ENCODE measurements around the gene KRTAP15-1. TPM values are rescaled to one million over a fixed set of nuclear protein-coding genes. Genes with fewer than 3 reads are reported as not detected.

The KRTAP15-1 gene
- polyA plus RNA-seq, 2 of the 4 experiments (the other 2 are of a cell fraction) = not detected

GRCh38 chr21:30395731-30396130 lies 44.3 kb upstream of the KRTAP15-1 start, which contains the start of gene KRTAP13-1:
KRTAP13-1 (plus strand) TSS chr21:30396031; CDS start chr21:30396087, 56 bp downstream.
- WGBS (ENCODE audit: missing lambda C conversion rate) = 11% methylated on average over 4 of the region's 4 CpGs
- Histone ChIP-seq H3K27ac (no peak within 1 kb of the TSS), H3K4me2 (no peak within 1 kb of the TSS), H3K4me1 (no peaks in the 10 kb centered on the region), H3K4me3 (no peak within 1 kb of the TSS), H3K9me3 (no peaks in the 10 kb centered on the region)
- TF ChIP-seq HOXB13 (CRISPR knock-in tag; IDR thresholded peaks at IDR 0.05; ENCODE audit: low read depth) (no peak), CTCF (IDR thresholded peaks at IDR 0.05) (no peak), ZFP36 (IDR thresholded peaks at IDR 0.05; ENCODE audit: borderline replicate concordance, partially characterized antibody) (no peak), HEYL (CRISPR knock-in tag; IDR thresholded peaks at IDR 0.05) (no peak), KDM1A (IDR thresholded peaks at IDR 0.05; ENCODE audit: low read depth) (no peak), CHD2 (IDR thresholded peaks at IDR 0.05; ENCODE audit: low read length, partially characterized antibody) (no peak), PBX3 (IDR thresholded peaks at IDR 0.05) (no peak), SREBF2 (IDR thresholded peaks at IDR 0.05) (no peak), REST (IDR thresholded peaks at IDR 0.05) (no peak), MAZ (IDR thresholded peaks at IDR 0.05; ENCODE audit: borderline replicate concordance, low read depth, low read length) (no peak), MAFK (IDR thresholded peaks at IDR 0.05; ENCODE audit: partially characterized antibody) (no peak), EP300 (IDR thresholded peaks at IDR 0.05) (no peak), RNF2 (IDR thresholded peaks at IDR 0.05; ENCODE audit: borderline replicate concordance, low read depth) (no peak), TP53 (CRISPR knock-in tag; IDR thresholded peaks at IDR 0.05) (no peak), MAX (IDR thresholded peaks at IDR 0.05) (no peak)
- no peak for FAIRE-seq
- ChIA-PET POLR2A (no interaction called here), CTCF (no interaction called here)
- ATAC-seq = no peak
- DNase-seq (ENCODE audit: low read depth in 1 of 2, low spot score in 1 of 2) = no peak

- WGBS (ENCODE audit: missing lambda C conversion rate) = 6% methylated on average over 11 of the region's 14 CpGs
- CTCF ChIA-PET = interaction anchor here (0.6 to 0.9 kb wide), 3 partner anchors 30 to 364 kb away, joined by 3 read pairs; no protein-coding TSS in a partner anchor
- no peaks in the 10 kb centered on the region for H3K9me3 ChIP-seq
- TF ChIP-seq RAD21 (conservative IDR thresholded peaks at IDR 0.05 in 1 of 2, IDR thresholded peaks at IDR 0.05 in 1 of 2) = peak in 1 of 2 experiments; percentile 11; a peak in 1 of 5 replicates
- no peak for TF ChIP-seq MAFK (IDR thresholded peaks at IDR 0.05; ENCODE audit: partially characterized antibody)
- H3K4me3 ChIP-seq = no peak overlapping the region
- H3K27ac ChIP-seq = no peak overlapping the region
- H3K4me1 ChIP-seq = no peaks in the 10 kb centered on the region
- ATAC-seq (peak in 1 of 2 experiments; percentile 80; a peak in 4 of 6 replicates), DNase-seq (ENCODE audit: low read depth in 1 of 2, low spot score in 1 of 2) (peak; percentile 0 to 72), FAIRE-seq (no peak)
- no peak overlapping the region for H3K4me2 ChIP-seq
- POLR2A ChIA-PET = no interaction called here
Measured at GRCh38 chr21:30408782-30409494, 31.1 kb upstream of the KRTAP15-1 start.

All from A549 (cell line).